GM19467 (cell line): ENCODE data around the gene RIPOR3.

Source experiments
- ATAC-seq: cut with Tn5 transposase; IDR thresholded peaks from one replicate; pipeline ENCODE4 v1.9.1; 2021; ENCODE audit warnings: mild to moderate bottlenecking, moderate library complexity; ENCODE audit not compliant: unreplicated experiment

Gene RIPOR3

GRCh38 chr20:50592282-50593004, 98.9 kb downstream of the RIPOR3 start:
- no peak for ATAC-seq

GRCh38 chr20:50591233-50591852, 100.0 kb downstream of the RIPOR3 start:
- ATAC-seq = no peak

- ATAC-seq = no peak
Observed at GRCh38 chr20:50590348-50590664, 101.0 kb downstream of the RIPOR3 start.

- ATAC-seq = no peak
Observed at GRCh38 chr20:50589548-50590347, 101.6 kb downstream of the RIPOR3 start.

- ATAC-seq = no peak
Observed at GRCh38 chr20:50588034-50588736, 103.2 kb downstream of the RIPOR3 start.

GRCh38 chr20:50587291-50587961, 103.9 kb downstream of the RIPOR3 start:
- ATAC-seq = no peak

- ATAC-seq = no peak
Observed at GRCh38 chr20:50586531-50587232, 104.7 kb downstream of the RIPOR3 start.

- ATAC-seq = no peak
Observed at GRCh38 chr20:50585678-50586077, 105.7 kb downstream of the RIPOR3 start.

- ATAC-seq = no peak
Observed at GRCh38 chr20:50585214-50585613, 106.1 kb downstream of the RIPOR3 start.

- no peak for ATAC-seq
Observed at GRCh38 chr20:50584687-50585086, 106.7 kb downstream of the RIPOR3 start.

GRCh38 chr20:50583442-50584150, 107.7 kb downstream of the RIPOR3 start:
- ATAC-seq = no peak

GRCh38 chr20:50582591-50583234, 108.6 kb downstream of the RIPOR3 start:
- no peak for ATAC-seq

- no peak for ATAC-seq
Observed at GRCh38 chr20:50582092-50582491, 109.2 kb downstream of the RIPOR3 start.

GRCh38 chr20:50580842-50581544, 110.3 kb downstream of the RIPOR3 start:
- ATAC-seq = no peak

GRCh38 chr20:50580016-50580747, 111.2 kb downstream of the RIPOR3 start:
- no peak for ATAC-seq

- no peak for ATAC-seq
Observed at GRCh38 chr20:50579511-50579910, 111.8 kb downstream of the RIPOR3 start.

GRCh38 chr20:50578778-50579165, 112.6 kb downstream of the RIPOR3 start:
- no peak for ATAC-seq
